Measurements from ENCODE around the gene TGFB2. TPM values are rescaled to one million over a fixed set of nuclear protein-coding genes. Genes with fewer than 3 reads are reported as not detected.

Gene TGFB2
- polyA plus RNA-seq, 1 donor = 66.7 TPM

- no peak for DNase-seq (ENCODE audit: low read depth)
These were observed 143.8 kb downstream of the TGFB2 start for GRCh38 chr1:218488986-218489385.

GRCh38 chr1:218490406-218490922 is 145.3 kb downstream of the TGFB2 start:
- DNase-seq (ENCODE audit: low read depth) = no peak

DNA sequence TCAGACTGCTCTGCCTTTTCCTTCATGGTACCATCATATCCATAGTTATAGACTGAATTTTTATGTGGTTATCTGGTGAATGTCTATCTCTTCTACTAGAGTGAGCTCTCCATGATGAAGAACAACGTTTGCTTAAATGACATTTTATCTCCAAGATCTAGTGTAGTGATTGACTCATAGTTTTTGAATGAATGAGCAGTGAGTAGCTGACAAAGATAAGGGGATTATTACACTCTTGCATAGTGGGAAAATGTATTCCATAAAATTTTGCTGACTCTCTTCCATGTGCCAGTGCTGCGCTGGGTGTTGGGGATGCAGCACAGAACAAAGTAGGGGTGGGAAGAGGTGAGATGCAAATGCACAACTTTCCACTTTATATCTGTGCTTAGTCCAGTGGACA is 147.7 kb downstream of the TGFB2 start:
- DNase-seq (ENCODE audit: low read depth) = no peak

- no peak for DNase-seq (ENCODE audit: low read depth)
These were observed 148.8 kb downstream of the TGFB2 start for GRCh38 chr1:218493986-218494385.

Other genes starting within 250 kb of the TGFB2 start
- 18.0 TPM for gene RRP15, start 60.0 kb upstream of the TGFB2 start, polyA plus RNA-seq (ENCODE audit: insufficient read length)

Measured in forelimb muscle (tissue), 1 donor.